ENCODE data around the gene KRTAP5-2.

GRCh38 chr11:1558775-1559110 lies 39.4 kb downstream of the KRTAP5-2 start:
- TF ChIP-seq CTCF (conservative IDR thresholded peaks at IDR 0.05) (no peak), EZH2 (IDR thresholded peaks at IDR 0.05; ENCODE audit: low read depth) (no peak)

All from PC-9 (cell line).